Forelimb muscle (tissue), 1 donor: ENCODE data around the gene DENND1C. TPM values are rescaled to one million over a fixed set of nuclear protein-coding genes. Genes with fewer than 3 reads are reported as not detected.
"Not testable (repeated sequence)": the region's sequence is repeated elsewhere in the genome, so short reads cannot be mapped to it uniquely, and the experiment has no call there.

Experiments used
- DNase-seq: peaks from one replicate; pipeline ENCODE4 v3.0.0-alpha.2; 2013; ENCODE audit warnings: low read depth
- polyA plus RNA-seq: library from polyadenylated mRNA; unstranded; fragments of 120-200 nt; gene quantifications from one replicate; pipeline ENCODE4 v1.2.1, GENCODE V29; 2013; ENCODE audit not compliant: insufficient read length

DENND1C gene
- polyA plus RNA-seq, 1 donor: 0.63 TPM

DNA sequence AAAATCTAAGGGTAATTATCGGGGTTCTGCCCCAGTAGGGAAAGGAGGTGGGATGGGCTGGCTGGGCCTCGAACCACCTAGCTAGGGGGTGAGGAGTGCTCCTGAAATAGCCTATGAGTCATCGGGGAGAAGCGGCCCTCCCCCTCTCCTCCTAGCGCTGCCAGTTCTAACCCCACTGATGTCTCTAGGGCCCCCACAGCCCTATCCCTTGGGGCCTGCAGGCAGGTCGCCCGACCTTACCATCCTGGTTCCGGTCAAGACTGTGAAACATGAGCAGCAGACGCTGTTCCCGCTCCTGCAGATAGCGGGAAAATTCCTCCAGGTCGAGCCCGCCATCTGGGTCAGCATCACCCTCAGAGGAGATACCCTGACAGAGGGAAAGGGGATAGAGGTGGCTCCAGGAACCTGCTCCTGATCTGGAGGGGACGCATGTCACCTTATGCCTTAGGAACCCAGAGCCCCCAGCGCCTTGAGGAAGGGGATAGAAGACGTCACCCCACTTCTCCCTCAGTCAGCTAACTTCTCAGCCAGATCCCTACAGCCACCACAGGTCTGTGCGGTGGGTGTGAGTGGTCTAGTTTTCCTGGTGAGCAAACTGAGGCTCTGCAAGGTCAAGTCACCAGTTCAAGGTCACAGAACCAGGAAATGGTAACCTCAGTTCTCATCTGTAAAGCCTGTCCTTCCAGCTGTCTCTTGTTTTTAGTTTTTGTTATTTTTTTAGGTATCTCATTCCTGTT is 23.5 kb downstream of the DENND1C start:
- no peak for DNase-seq

DNA sequence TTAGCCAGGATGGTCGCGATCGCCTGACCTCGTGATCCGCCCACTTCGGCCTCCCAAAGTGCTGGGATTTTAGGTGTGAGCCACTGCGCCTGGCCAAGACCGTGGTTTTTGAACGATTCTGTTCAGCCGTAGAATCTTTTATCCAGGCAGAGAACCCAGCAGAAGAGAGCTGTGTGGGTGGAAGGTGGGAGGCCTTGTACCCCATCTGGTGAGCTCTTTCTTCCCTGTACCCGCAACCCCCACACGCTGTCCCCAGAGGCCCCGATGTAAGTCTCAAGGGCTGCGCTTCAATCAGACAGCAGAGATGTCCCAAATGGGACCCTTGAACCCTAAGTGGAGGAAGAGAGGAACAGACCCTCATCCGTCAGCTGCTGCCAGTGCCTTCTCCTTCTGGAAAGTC is 25.7 kb downstream of the DENND1C start:
- no peak for DNase-seq

DNA sequence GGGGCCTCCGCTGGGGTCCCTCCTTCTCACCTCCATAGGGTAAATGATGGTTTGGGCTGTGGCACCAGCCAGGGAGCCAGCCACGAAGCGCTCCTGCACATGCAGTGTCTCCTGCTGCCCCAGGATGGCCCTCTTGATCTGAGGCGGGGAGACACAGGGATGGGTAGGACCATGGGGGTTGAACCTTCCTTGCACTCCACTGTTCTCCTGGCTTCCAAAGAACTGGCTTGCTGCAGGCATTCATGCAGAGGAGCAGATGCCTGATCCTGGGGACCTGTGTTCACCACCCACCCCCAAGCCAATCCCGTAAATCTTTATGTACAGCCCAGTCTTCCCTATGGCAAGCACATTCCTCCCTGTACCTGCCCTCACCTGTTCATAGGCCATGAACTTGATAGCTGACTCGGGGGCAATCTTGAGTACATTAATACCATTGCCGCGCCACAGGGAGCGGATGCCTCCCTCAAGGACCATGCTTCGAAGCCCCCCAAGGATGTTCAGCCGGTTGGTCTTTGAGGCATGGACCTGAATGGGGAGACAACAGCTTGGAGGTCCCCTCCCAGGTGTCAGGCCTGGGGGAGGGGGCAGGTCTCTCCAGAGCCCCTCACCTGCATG is 27.5 kb downstream of the DENND1C start:
- DNase-seq: no peak

DNA sequence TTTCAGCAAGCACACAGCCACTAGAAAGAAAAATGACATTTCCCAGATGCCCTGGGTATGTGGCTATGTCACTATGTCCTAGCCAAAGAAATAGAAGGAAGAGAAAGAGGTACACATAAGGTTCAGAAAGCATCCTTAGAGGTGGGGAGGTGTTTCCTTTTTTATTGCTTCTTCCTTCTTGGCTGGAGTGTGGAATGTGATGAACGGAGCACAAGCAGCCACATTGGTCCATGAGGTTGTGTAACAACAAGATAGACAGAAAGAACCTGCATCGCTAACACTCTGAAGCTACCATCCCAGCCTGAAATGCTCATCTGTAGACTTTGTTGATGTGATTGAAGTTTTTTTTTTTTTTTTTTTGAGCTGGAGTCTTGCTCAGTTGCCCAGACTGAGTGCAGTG is 28.7 kb downstream of the DENND1C start:
- no peak for DNase-seq

DNA sequence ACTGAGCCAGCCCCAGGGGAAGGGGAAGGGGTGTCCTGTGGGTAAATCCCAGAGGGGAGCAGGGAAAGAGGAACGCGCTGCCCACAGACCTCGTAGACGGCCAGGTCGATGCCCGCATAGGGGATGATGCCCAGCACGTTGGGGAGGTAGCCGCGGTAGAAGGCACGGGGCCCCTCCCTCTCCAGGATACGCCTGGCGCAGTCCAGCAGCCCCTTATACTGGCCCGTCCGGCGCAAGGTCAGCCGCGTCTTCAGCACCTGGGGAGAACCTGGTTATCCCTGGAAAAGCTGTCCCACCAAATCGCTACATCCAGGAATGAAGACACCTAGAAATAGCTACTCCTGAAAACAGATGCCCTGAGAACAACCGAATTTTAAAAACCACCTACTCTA is 29.4 kb downstream of the DENND1C start:
- DNase-seq: no peak

DNA sequence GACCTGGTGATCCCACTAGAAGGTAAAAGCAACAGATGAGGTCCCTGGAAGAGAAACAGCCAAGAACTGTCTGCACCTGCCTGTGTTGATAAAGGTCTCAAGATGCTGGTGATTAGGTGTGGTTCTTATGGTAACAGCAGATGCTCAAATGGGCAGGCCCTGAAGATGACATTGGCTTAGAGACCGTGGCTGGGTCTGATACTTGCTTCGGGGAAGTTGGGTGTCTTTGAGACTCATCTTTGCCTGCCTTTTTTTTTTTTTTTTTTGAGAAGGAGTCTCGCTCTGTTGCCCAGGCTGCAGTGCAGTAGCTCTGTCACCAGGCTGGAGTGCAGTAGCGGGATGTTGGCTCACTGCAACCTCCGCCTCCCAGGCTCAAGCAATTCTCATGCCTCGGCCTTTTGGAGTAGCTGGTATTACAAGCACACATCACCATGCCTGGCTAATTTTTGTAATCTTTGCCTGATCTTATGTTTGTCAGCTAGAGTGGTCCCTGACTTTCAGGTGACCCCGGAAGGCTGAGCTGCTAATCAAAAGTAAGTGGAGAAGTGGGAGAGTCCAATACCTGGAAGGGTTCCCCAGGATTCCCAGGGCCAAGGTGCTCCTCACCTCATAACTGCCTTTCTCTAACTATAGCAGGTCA is 29.9 kb downstream of the DENND1C start:
- DNase-seq: no peak

DNA sequence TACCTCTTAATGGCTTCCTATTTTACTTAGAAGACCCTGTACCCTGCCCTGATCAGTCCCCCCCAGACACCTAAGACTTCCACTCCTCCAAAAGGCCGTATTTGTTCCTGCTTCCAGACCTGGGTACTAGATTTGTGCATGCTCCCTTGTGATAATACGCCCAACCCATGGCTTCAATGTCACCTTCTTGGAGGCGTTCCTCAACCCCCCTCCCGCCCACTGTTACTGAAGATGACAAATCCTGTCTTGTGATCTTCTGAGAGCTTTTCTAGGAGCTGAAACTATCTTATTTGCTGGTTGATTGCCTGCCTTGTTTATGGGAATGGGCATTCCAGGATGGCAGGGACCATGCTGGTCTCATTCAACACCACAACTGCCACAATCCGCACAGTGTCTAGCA is 31.4 kb downstream of the DENND1C start:
- DNase-seq: no peak

DNA sequence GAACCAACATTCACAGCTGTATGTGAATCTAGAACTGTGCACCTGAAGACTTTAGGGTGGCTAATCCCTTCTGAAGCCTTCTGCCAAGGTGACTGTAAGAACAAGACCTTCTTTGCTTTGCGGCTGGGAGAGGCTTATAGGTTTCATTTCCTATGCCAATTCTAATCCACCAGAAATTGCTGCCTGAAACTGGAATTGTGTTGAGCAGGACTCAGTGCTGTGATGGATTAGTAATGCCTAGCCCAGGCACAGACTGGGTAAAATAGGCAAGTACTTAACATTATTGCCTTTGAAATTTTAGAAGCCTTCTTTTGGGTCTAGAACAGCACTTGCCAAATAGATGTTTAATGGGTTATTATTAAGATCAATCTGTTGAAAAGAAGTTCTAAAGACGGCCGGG is 33.5 kb downstream of the DENND1C start:
- DNase-seq: no peak

DNA sequence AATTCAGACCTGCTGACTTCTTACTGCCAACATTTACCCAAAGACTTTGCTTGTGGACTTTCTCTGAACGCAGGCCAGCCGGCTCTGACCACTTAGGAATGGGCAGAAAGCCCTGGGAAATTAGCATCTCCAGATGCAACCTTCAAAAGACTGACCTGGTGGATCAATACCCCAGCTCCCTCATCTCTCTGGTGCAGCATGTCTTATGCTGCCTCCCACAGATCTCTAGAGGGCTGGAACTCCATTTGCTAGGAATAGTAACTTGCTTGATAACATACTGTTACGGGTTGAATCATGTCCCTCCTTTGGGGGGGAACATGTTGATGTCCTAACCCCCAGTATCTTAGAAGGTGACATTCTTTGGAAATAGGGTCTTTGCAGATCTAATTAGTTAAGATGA is 35.1 kb downstream of the DENND1C start:
- no peak for DNase-seq

DNA sequence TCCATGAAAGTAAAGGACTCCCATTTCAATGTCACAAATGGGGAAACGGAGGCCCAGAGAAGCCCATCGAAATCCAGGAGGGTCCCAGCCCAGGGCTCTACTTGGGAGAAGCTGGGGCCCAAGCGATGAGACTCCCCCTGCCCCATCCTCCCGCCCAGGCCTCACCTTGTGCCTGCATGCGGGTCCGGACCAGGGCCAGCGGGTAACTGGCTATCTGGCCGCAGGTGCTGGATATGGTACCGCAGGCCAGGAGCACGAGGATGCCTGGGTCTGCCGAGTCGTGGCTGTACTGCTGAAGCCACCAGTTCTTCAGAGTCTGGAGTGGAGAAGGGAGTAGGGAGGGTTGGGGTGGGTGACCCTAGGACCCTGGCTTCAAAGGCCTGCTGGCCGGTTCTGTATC is 37.6 kb downstream of the DENND1C start:
- DNase-seq: no peak

DNA sequence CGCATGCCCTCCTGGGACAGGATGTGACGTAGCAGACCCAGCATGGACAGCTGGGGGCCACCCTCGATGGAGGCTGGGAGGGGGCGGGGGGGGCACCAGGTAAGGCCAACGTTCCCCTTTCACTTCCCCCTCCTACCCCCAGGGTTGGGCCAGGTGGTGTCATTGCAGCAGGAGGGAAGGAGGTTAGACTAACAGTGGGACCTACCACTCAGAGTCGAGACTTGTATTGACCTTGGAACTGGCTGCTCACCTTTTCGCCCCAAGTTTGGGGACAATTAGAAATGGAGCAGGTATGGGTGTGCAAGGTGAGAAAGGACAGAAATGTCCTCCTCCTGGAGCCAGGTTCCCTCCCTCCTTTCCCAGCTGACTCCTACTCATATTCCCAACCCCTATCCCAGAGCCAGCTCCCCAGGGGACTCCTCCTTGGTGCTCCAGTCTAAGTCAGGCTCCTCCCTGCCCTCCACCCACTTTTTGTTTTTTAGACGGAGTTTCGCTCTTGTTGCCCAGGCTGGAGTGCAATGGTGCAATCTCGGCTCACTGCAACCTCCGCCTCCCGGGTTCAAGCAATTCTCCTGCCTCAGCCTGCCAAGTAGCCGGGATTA is 39.4 kb downstream of the DENND1C start:
- no peak for DNase-seq

DNA sequence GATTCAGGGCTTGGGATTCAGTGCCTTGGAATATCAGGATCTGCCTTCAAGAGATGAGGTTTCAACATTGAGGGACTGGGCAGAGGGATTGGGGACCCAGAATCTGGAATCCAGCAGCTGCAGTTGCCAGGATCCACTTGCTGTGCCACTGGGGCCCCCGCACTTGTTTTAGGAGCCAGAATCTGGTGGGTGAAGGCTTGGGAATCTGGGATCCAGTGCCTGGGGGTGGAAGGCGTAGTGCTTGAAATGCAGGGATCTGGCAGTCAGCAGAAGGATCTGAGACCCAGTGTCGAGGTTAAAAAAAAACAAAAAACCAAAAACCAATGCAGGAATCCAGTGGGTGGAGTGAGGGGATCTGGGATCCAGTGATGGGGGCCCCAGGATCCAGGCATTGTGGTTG is 40.7 kb downstream of the DENND1C start:
- DNase-seq: no peak

DNA sequence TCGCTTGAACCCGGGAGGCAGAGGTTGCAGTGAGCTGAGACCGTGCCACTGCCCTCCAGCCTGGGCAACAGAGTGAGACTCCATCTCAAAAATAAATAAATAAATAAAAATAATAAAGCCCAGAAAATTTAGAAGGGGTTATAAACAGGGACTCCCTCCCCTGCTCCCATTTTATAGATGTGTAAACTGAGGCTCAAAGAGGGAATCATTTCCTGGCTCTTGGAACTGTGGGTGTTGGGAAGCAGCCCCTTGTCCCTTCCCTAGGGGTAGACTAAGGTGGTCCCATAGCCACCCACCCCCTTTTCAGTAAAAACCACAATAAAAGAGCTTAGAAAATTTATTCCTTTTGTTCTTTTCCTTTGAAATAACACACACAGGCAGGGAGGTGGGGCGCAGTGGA is 41.8 kb downstream of the DENND1C start:
- DNase-seq: no peak

DNA sequence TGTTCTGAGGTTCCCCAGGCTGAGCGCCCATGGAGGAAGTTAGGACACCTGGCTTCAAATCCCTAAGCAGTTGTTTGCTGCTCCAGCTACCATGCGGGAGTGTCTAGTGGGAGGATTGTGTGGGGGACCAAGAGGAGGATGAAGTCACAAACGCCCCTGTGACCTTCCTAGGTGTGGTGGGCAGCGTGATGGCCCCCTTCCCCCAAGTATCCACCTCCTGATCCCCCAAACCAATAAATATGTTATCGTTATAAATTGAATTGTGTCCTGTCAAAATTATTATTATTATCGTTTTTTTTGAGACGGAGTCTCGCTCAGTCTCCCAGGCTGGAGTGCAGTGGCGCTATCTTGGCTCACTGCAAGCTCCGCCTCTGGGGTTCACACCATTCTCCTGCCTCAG is 47.9 kb downstream of the DENND1C start, which contains the start of gene SLC25A41:
TSS of gene SLC25A41 (minus strand) at position 101 of the 400 bp plus-strand sequence. CDS start at position 31, 70 bp downstream.
- DNase-seq: no peak

DNA sequence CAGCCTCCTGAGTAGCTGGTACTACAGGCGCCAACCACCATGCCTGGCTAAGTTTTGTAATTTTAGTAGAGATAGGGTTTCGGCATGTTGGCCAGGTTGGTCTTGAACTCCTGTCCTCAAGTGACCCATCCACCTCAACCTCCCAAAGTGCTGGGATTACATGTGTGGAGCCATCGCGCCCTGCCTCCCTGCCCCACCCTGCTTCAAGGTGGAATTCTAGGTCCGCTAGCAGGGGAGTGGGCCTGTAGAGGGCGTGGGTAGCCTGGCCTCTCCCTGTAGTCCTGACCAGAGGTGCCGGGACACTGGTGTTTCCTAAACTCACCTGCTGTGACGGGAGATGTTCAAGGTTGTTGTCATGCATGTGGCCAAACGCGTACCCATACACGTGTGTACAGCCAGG is 48.4 kb downstream of the DENND1C start:
- DNase-seq: no peak

DNA sequence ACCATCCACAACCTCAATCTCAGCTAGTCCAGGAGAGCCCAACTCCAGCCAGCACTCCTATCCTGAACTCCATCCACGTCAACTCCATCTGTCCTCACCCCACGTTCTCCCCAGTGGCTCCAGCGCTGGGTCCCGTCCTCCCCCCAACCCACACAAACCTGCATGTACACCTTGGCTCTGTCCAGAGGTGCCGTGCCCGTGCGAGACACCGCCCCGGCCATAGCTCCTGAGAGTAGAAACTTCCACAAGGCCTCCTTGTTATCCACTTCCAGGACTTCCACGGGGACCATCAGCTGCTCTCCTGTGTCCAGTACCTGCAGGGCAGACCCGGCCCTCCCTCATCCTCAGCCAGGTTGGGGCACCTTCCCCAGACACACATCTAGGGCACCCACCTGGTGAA is 49.7 kb downstream of the DENND1C start:
- no peak for DNase-seq

DNA sequence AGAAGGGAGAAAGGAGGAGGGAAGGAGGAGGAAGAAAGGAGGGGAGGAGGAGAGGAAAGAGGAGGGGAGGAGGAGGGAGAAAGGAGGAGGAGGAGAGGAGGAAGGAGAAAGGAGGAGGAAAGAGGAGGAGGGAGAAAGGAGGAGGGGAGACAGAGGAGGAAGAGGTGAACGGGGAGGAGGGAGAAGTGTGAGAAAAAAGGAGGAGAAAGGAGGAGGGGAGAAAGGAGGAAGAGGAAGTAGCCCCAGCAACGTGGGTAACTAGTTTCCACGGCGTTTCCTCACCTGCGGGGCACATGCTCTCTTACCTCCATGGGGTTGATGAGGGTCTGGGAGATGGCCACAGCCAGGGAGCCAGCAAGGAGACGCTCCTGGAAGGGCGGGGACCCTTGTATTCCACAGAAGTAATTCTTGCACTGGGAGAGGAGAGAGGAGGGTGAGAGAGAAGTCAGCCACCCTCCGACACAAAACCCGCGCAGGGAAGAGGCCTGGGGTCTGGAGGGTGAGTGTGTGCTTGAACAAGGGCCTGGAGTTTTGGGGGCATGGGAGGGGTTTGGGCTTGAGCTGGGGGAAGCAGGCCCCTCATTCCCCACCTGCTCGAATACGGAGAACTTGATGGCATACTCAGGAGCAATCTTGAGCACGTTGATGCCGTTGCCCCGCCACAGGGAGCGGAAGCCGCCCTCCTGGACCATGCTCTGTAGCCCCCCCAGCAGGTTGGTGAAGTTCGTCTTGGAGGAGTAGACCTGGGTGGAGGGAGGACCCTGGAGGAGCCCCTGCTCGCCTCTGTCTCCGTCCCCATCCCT is 52.0 kb downstream of the DENND1C start:
- no peak for DNase-seq

DNA sequence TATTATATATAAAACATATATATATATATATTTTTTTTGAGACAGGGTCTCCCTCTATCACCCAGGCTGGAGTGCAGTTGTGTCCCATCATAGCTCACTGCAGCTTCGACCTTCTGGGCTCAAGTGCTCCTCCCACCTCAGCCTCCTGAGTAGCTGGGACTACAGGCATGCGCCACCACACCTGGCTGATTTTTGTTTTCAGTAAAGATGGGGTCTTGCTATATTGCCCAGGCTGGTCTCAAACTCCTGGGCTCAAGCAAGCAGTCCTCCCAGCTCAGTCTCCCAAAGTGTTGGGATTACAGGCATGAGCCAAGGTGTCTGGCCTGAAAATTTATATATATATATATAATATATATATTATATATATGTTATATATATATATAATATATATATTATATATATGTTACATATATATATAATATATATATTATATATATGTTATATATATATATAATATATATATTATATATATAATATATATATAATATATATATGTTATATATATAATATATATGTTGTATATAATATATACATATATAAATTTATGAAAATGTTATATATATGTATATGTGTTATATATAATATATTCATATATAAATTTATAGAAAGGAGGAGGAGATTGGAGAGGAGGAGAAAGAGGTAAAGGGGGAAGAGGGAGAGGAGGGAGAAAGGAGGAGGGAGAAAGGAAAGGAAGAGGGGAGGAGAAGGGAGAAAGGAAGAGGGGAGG is 52.7 kb downstream of the DENND1C start:
- not testable (repeated sequence) for DNase-seq

DNA sequence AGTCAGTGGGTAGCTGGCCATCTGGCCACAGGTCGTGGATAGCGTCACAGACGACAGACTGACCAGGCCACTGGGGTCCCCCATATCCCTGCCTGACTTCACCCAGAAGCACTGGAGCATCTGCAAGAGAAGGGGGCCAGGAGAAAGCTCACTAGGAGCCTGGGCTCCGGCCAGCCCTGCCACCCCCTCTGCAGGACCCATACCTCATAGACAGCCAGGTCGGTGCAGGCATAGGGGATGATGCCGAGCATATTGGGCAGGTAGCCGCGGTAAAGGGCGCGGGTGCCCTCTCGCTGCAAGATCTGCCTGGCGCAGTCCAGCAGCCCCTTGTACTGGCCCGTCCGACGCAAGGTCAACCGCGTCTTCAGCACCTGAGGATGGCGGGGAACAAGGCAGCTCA is 54.5 kb downstream of the DENND1C start:
- no peak for DNase-seq

DNA sequence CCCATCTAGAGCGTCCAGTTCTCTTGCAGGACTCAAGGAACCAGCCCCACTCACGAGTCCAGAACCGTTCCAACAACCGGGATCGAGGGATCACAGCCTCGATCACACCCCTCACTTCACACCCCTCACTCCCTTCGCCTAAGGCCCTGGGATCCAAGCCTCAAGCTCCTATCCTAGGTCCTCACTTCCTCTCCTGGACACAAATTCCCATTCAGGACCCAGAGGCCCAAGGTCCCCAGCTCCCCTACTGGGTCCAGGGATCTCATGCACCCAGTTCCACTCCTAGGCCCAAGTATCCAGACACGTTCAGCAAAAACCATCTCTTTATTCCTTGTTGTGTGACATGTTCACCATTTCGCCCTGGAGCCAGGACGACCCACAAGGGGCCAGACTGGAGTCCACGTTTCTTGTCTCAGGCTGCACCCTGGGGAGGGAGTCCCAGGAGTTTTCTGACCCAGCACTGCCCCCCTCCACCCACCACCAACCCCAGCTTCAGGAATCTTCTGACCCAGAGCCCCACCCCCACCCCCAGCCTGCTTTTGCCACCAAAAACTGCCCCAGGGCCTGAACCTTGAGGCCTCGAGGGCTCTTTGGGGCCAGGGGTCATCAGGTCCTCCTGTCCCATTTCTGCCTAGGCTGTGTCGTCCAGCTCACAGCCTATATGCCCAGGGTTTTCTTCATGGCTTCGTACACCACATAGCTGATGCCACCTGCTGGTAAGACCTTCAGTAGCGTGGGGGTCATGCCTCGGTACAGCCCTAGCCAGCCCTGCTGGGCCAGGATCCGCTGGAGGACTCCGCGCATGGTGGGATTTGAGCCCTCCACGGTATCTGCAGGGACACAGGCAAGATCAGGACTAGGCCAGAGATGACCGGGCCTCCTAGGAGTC is 55.6 kb downstream of the DENND1C start:
- no peak for DNase-seq
